GM21526 (cell line): Measurements from ENCODE around the gene PLEKHA4.
"Not testable (repeated sequence)": the region's sequence is repeated elsewhere in the genome, so short reads cannot be mapped to it uniquely, and the experiment has no call there.

Experiments used
- ATAC-seq: cut with Tn5 transposase; IDR thresholded peaks from one replicate; pipeline ENCODE4 v1.9.1; 2021; ENCODE audit warnings: moderate library complexity; ENCODE audit not compliant: unreplicated experiment, low FRiP score

The PLEKHA4 gene

GRCh38 chr19:48889496-48889895 is 21.1 kb upstream of the PLEKHA4 start:
- not testable (repeated sequence) for ATAC-seq

- no peak for ATAC-seq
These were observed 19.6 kb upstream of the PLEKHA4 start for GRCh38 chr19:48887861-48888612.

GRCh38 chr19:48883726-48884125 is 15.3 kb upstream of the PLEKHA4 start:
- no peak for ATAC-seq

- ATAC-seq: no peak
These were observed 13.6 kb upstream of the PLEKHA4 start for GRCh38 chr19:48881741-48882657.

GRCh38 chr19:48879696-48880095 is 11.3 kb upstream of the PLEKHA4 start:
- ATAC-seq: not testable (repeated sequence)

- no peak for ATAC-seq
These were observed 10.7 kb upstream of the PLEKHA4 start for GRCh38 chr19:48879025-48879637.

- no peak for ATAC-seq
These were observed 10.0 kb upstream of the PLEKHA4 start for GRCh38 chr19:48878196-48879024.

GRCh38 chr19:48877855-48878195 is 9.4 kb upstream of the PLEKHA4 start:
- ATAC-seq: no peak

GRCh38 chr19:48876043-48876981 is 7.9 kb upstream of the PLEKHA4 start:
- not testable (repeated sequence) for ATAC-seq

- no peak for ATAC-seq
These were observed 6.1 kb upstream of the PLEKHA4 start for GRCh38 chr19:48874303-48875135.

- no peak for ATAC-seq
These were observed 5.3 kb upstream of the PLEKHA4 start for GRCh38 chr19:48873476-48874302.

GRCh38 chr19:48872884-48873475 is 4.6 kb upstream of the PLEKHA4 start:
- no peak for ATAC-seq

GRCh38 chr19:48872182-48872883 is 3.9 kb upstream of the PLEKHA4 start, which contains the start of gene PPP1R15A:
Gene PPP1R15A, plus strand, starts transcription at chr19:48872421. Its CDS starts 813 bp downstream, at chr19:48873234.
- ATAC-seq: no peak

GRCh38 chr19:48871471-48872181 is 3.2 kb upstream of the PLEKHA4 start:
- ATAC-seq: not testable (repeated sequence)

GRCh38 chr19:48870048-48870447 is 1.6 kb upstream of the PLEKHA4 start:
- ATAC-seq: no peak

- no peak for ATAC-seq
These were observed 687 bp downstream of the PLEKHA4 start for GRCh38 chr19:48867746-48868113.
